Astrocyte (in vitro differentiated cells and primary cell): Measurements from ENCODE around the gene PLAAT1. TPM values are rescaled to one million over a fixed set of nuclear protein-coding genes. Genes with fewer than 3 reads are reported as not detected.

Source experiments
- DNase-seq: peaks from one replicate; pipeline ENCODE4 v3.0.0-alpha.2; 2010; ENCODE audit warnings: low read depth
- FAIRE-seq: peaks from 2 replicates; lab custom pipeline; 2011; peaks lifted over from hg19 to GRCh38; lab: Jason Lieb, UNC
- H2AFZ ChIP-seq: 2 replicates; pipeline ENCODE4 v1.6.0; 2012; ENCODE audit warnings: low read depth, low read length, inconsistent platforms
- H3K27ac ChIP-seq: 2 replicates; pipeline ENCODE4 v1.5.1; 2011; ENCODE audit warnings: low read depth, low read length, inconsistent platforms
- H3K27me3 ChIP-seq: 2 replicates; pipeline ENCODE4 v1.6.0; 2011; ENCODE audit warnings: low read length, inconsistent platforms; ENCODE audit not compliant: insufficient read depth
- H3K36me3 ChIP-seq: 2 replicates; pipeline ENCODE4 v1.5.1; 2011; ENCODE audit warnings: low read length, inconsistent platforms; ENCODE audit not compliant: insufficient read depth
- H3K4me1 ChIP-seq: 2 replicates; pipeline ENCODE4 v1.5.1; 2011; ENCODE audit warnings: low read length, inconsistent platforms; ENCODE audit not compliant: insufficient read depth
- H3K4me2 ChIP-seq: 2 replicates; pipeline ENCODE4 v1.6.0; 2012; ENCODE audit warnings: low read length, inconsistent platforms
- H3K4me3 ChIP-seq: 2 replicates; pipeline ENCODE4 v1.5.1; 2011; ENCODE audit warnings: low read depth, mild to moderate bottlenecking, low read length, inconsistent platforms; ENCODE audit not compliant: insufficient read depth
- H3K79me2 ChIP-seq: 2 replicates; pipeline ENCODE4 v1.6.0; 2012; ENCODE audit warnings: mild to moderate bottlenecking, low read length, inconsistent platforms; ENCODE audit not compliant: insufficient read depth
- H3K9ac ChIP-seq: 2 replicates; pipeline ENCODE4 v1.6.0; 2012; ENCODE audit warnings: mild to moderate bottlenecking, low read length, inconsistent platforms
- H3K9me3 ChIP-seq: 2 replicates; pipeline ENCODE4 v1.5.1; 2012; ENCODE audit warnings: low read depth, mild to moderate bottlenecking, low read length, inconsistent platforms; ENCODE audit not compliant: insufficient read depth
- H4K20me1 ChIP-seq: 2 replicates; pipeline ENCODE4 v1.6.0; 2012; ENCODE audit warnings: low read length, inconsistent platforms; ENCODE audit not compliant: insufficient read depth
- H3K27ac Mint-ChIP-seq: one replicate; pipeline ENCODE4 v1.8.0; 2021; ENCODE audit warnings: mild to moderate bottlenecking, mixed read lengths; ENCODE audit not compliant: unreplicated experiment
- H3K27me3 Mint-ChIP-seq: one replicate; pipeline ENCODE4 v1.8.0; 2021; ENCODE audit warnings: low read depth, mixed read lengths; ENCODE audit not compliant: unreplicated experiment
- H3K36me3 Mint-ChIP-seq: one replicate; pipeline ENCODE4 v1.8.0; 2021; ENCODE audit warnings: low read depth, mixed read lengths; ENCODE audit not compliant: unreplicated experiment
- H3K4me1 Mint-ChIP-seq: one replicate; pipeline ENCODE4 v1.8.0; 2021; ENCODE audit warnings: low read depth, mixed read lengths; ENCODE audit not compliant: unreplicated experiment
- H3K4me3 Mint-ChIP-seq: one replicate; pipeline ENCODE4 v1.8.0; 2021; ENCODE audit warnings: mild to moderate bottlenecking, moderate library complexity, mixed read lengths; ENCODE audit not compliant: unreplicated experiment
- H3K9me3 Mint-ChIP-seq: one replicate; pipeline ENCODE4 v1.8.0; 2021; ENCODE audit warnings: mild to moderate bottlenecking, mixed read lengths; ENCODE audit not compliant: unreplicated experiment
- EZH2 ChIP-seq: IDR thresholded peaks from 2 replicates; pipeline ENCODE4 v1.6.1; 2012; ENCODE audit warnings: mild to moderate bottlenecking, low read length, inconsistent platforms; ENCODE audit not compliant: insufficient read depth
- total RNA-seq: library from RNA; stranded (reverse); gene quantifications from 2 replicates; pipeline ENCODE4 v1.2.1, GENCODE V29; 2021
- TF ChIP-seq, protein P1 (sequence below): IDR thresholded peaks from 2 replicates; pipeline ENCODE4 v1.5.1; 2011; ENCODE audit warnings: low read depth, mild to moderate bottlenecking, inconsistent platforms, low read length, moderate library complexity; ENCODE audit not compliant: insufficient read depth

PLAAT1 gene
- total RNA-seq, 1 donor from 2014 or later, result 3.9 TPM

DNA sequence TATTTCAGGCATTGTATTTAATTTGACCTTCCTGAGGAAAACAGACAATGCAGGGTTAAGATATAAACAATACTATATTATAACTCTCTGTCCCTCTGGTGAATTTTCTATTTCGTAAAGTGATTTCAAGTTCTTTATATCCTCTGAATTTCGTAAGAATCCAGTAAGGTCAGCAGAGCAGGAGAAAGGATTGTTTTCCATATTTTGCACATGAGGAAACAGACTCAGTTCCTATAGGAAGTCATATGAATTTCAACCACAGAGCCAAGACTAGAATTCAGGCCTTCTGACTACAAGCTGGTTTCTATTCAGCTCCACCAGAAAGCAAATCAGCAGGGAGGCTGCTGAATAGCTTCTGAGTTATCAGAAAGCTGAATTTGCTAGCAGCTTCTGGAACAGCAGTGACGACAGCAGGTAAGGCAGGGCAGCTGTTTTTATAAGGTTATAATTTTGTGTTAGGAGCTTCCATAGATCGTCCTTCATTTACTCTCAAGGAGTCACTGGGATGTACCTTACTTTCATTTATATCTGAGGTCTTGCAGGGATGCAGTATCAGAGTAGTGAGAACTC, 11.1 kb upstream of the PLAAT1 start:
- Histone ChIP-seq H3K9me3 (no peaks in the 10 kb centered on the region), H4K20me1 (no peaks in the 10 kb centered on the region), H3K79me2 (no peaks in the 10 kb centered on the region), H3K27me3 (no peaks in the 10 kb centered on the region), H3K9ac (no peak overlapping the region), H3K4me1 (no peaks in the 10 kb centered on the region), H2AFZ (no peak overlapping the region), H3K4me3 (no peak overlapping the region), H3K4me2 (no peak overlapping the region), H3K27ac (no peak overlapping the region), H3K36me3 (no peaks in the 10 kb centered on the region)
- Mint-ChIP-seq H3K36me3 (no peaks in the 10 kb centered on the region), H3K27me3 (no peaks in the 10 kb centered on the region), H3K9me3 (no peaks in the 10 kb centered on the region), H3K27ac (no peak overlapping the region), H3K4me3 (no peak overlapping the region), H3K4me1 (no peaks in the 10 kb centered on the region)
- no peak for TF ChIP-seq EZH2
- TF ChIP-seq, protein P1, sequence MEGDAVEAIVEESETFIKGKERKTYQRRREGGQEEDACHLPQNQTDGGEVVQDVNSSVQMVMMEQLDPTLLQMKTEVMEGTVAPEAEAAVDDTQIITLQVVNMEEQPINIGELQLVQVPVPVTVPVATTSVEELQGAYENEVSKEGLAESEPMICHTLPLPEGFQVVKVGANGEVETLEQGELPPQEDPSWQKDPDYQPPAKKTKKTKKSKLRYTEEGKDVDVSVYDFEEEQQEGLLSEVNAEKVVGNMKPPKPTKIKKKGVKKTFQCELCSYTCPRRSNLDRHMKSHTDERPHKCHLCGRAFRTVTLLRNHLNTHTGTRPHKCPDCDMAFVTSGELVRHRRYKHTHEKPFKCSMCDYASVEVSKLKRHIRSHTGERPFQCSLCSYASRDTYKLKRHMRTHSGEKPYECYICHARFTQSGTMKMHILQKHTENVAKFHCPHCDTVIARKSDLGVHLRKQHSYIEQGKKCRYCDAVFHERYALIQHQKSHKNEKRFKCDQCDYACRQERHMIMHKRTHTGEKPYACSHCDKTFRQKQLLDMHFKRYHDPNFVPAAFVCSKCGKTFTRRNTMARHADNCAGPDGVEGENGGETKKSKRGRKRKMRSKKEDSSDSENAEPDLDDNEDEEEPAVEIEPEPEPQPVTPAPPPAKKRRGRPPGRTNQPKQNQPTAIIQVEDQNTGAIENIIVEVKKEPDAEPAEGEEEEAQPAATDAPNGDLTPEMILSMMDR, result no peak
- FAIRE-seq (no peak), DNase-seq (no peak)

DNA sequence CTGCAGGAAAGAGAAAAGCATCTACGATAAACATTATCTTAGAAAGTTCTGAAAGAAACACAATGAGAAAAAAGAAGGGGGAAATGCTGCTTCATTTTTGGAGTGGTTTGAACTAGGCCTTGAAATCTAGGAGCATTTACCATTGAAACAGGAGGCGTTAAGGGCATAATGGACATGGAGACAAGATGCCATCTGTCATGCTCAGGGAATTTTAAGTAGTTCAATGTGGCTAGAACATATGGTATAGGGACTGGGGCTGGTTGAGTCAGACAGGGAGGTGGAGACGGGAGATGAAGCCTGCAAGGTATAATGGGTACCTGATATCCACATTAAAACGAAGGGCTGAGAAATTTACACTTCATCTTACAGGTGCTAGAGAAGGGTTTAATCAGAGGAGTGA, 10.4 kb upstream of the PLAAT1 start:
- Histone ChIP-seq H3K4me1 (no peaks in the 10 kb centered on the region), H4K20me1 (no peaks in the 10 kb centered on the region), H2AFZ (no peak overlapping the region), H3K9me3 (no peaks in the 10 kb centered on the region), H3K4me3 (no peak overlapping the region), H3K27ac (no peak overlapping the region), H3K36me3 (no peaks in the 10 kb centered on the region), H3K79me2 (no peaks in the 10 kb centered on the region), H3K4me2 (no peak overlapping the region), H3K9ac (no peak overlapping the region), H3K27me3 (no peaks in the 10 kb centered on the region)
- DNase-seq, result no peak
- no peak for TF ChIP-seq EZH2
- Mint-ChIP-seq H3K4me1 (no peaks in the 10 kb centered on the region), H3K27ac (no peak overlapping the region), H3K27me3 (no peaks in the 10 kb centered on the region), H3K9me3 (no peaks in the 10 kb centered on the region), H3K4me3 (no peak overlapping the region), H3K36me3 (no peaks in the 10 kb centered on the region)
- FAIRE-seq, result no peak

DNA sequence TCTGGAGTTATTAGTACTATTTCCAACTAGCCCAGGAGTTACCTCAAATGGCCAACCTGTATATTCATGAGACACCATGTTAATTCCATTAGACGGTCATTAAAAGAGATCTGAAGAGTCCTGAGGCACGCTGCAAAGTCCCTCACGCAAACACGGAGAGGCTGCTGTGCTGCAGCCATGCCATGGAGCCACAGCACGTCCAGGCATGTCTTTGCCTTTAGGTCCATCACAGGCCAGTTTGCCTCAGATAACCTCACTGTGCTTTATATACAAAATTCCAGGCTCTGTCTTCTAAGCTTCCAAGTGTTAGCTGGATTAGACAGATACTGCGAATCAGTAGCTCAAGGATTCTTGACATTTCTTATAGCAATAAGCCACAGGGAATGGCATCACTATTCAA, 9.8 kb upstream of the PLAAT1 start:
- no peaks in the 10 kb centered on the region for H3K36me3 Mint-ChIP-seq
- H3K27ac ChIP-seq, result no peak overlapping the region
- no peak overlapping the region for H3K4me2 ChIP-seq
- H3K4me3 Mint-ChIP-seq, result no peak overlapping the region
- no peaks in the 10 kb centered on the region for H4K20me1 ChIP-seq
- no peaks in the 10 kb centered on the region for H3K4me1 Mint-ChIP-seq
- H3K36me3 ChIP-seq, result no peaks in the 10 kb centered on the region
- no peak overlapping the region for H3K4me3 ChIP-seq
- H3K9ac ChIP-seq, result no peak overlapping the region
- FAIRE-seq (no peak), DNase-seq (no peak)
- H3K27me3 ChIP-seq, result no peaks in the 10 kb centered on the region
- peak overlapping the region; percentile 34 for H2AFZ ChIP-seq
- H3K9me3 ChIP-seq, result no peaks in the 10 kb centered on the region
- no peak overlapping the region for H3K27ac Mint-ChIP-seq
- TF ChIP-seq EZH2, result no peak
- TF ChIP-seq, protein P1, result no peak
- no peaks in the 10 kb centered on the region for H3K79me2 ChIP-seq
- no peaks in the 10 kb centered on the region for H3K9me3 Mint-ChIP-seq
- no peaks in the 10 kb centered on the region for H3K4me1 ChIP-seq
- no peaks in the 10 kb centered on the region for H3K27me3 Mint-ChIP-seq
